ENCODE results near the gene ATP8A2.

- TF ChIP-seq CTCF (conservative IDR thresholded peaks at IDR 0.05) = no peak
- TF ChIP-seq EZH2 (IDR thresholded peaks at IDR 0.05; ENCODE audit: low read depth) = no peak
Observed at GRCh38 chr13:26015271-26016125, 643.7 kb downstream of the ATP8A2 start.
